ENCODE measurements around the gene FAF1. TPM values are rescaled to one million over a fixed set of nuclear protein-coding genes. Genes with fewer than 3 reads are reported as not detected.
A peak's percentile ranks its signal among the peaks of the same experiment; 100 is the strongest.

FAF1 gene
- total and polyA plus RNA-seq, 2 of the 8 experiments (the other 6 are each of a cell fraction or from before 2014, with no cell fraction given), result 10.8 to 65.9 TPM

GRCh38 chr1:50750021-50750619, 209.9 kb downstream of the FAF1 start:
- Histone ChIP-seq H3K56ac (replicated peaks; ENCODE audit: insufficient read length, low read depth, low read length) (no peak overlapping the region), H3K14ac (ENCODE audit: insufficient read length) (no peak overlapping the region), H3K18ac (ENCODE audit: extremely low read depth, low read length) (no peak overlapping the region), H3K27me3 (replicated peaks in 1 of 4; ENCODE audit: control insufficient read depth in 3 of 4, extremely low read depth in 1 of 4, insufficient read depth in 3 of 4, low read length in 3 of 4) (no peaks in the 10 kb centered on the region), H3K23me2 (ENCODE audit: low read depth, low read length) (no peaks in the 10 kb centered on the region), H3K23ac (ENCODE audit: insufficient read length) (no peak overlapping the region), H2BK5ac (ENCODE audit: low read depth, low read length) (no peak overlapping the region), H2BK120ac (replicated peaks; ENCODE audit: low read depth, low read length) (no peak overlapping the region), H2AK5ac (ENCODE audit: low read depth, low read length) (no peak overlapping the region), H3K36me3 (ENCODE audit: control insufficient read depth in 2 of 4, insufficient read depth in 4 of 4, low read length in 3 of 4) (no peaks in the 10 kb centered on the region), H3K4me1 (replicated peaks in 1 of 4; ENCODE audit: control insufficient read depth in 3 of 4, insufficient read depth in 4 of 4, low read length in 3 of 4) (no peaks in the 10 kb centered on the region), H2BK12ac (ENCODE audit: low read depth, low read length) (no peak overlapping the region), H3K79me1 (ENCODE audit: low read depth, low read length) (no peaks in the 10 kb centered on the region), H2BK20ac (ENCODE audit: low read length) (no peak overlapping the region), H4K8ac (ENCODE audit: extremely low read depth, insufficient read depth, low read length) (no peak overlapping the region), H3K9ac (replicated peaks in 1 of 4; ENCODE audit: extremely low read depth in 1 of 4, low read depth in 3 of 4, low read length in 3 of 4) (no peak overlapping the region), H2BK15ac (ENCODE audit: low read length) (no peak overlapping the region), H4K5ac (ENCODE audit: insufficient read length, low read depth, low read length) (no peak overlapping the region), H3K4me2 (ENCODE audit: insufficient read depth in 1 of 2, low read depth in 2 of 2, low read length in 2 of 2) (no peak overlapping the region), H3K79me2 (ENCODE audit: control insufficient read depth in 1 of 2, insufficient read depth in 2 of 2, low read length in 2 of 2) (no peaks in the 10 kb centered on the region), H4K91ac (replicated peaks; ENCODE audit: insufficient read length, low read length) (no peak overlapping the region), H3K4me3 (ENCODE audit: extremely low read depth in 1 of 4, insufficient read depth in 2 of 4, low read depth in 3 of 4, low read length in 4 of 4) (no peak overlapping the region), H3K9me3 (ENCODE audit: insufficient read depth in 2 of 2, low read depth in 1 of 2, low read length in 1 of 2) (peaks cover 0 to 3% of the 10 kb centered on the region in 2 experiments; a peak in 1 of 4 replicates), H3K27ac (ENCODE audit: low read depth, low read length) (no peak overlapping the region), H3K4ac (replicated peaks; ENCODE audit: insufficient read length, low read depth, low read length) (no peak overlapping the region), H2AFZ (ENCODE audit: low read length) (no peak overlapping the region), H4K20me1 (replicated peaks in 1 of 2; ENCODE audit: control insufficient read depth in 1 of 2, insufficient read depth in 2 of 2, low read length in 2 of 2) (no peaks in the 10 kb centered on the region)
- TF ChIP-seq RAD21 (IDR thresholded peaks at IDR 0.05 in 1 of 2, conservative IDR thresholded peaks at IDR 0.05 in 1 of 2; ENCODE audit: low read depth in 2 of 2, low read length in 2 of 2), result peak; percentile 52 to 55
- peak in 2 of 3 experiments; percentile 43 to 45; a peak in 3 of 4 replicates for TF ChIP-seq CTCF (IDR thresholded peaks at IDR 0.05; ENCODE audit: control extremely low read depth in 1 of 3, insufficient read depth in 1 of 3, low read depth in 1 of 3, low read length in 3 of 3)
- no peak for TF ChIP-seq EZH2 (IDR thresholded peaks at IDR 0.05; ENCODE audit: low read depth, low read length, severe bottlenecking)
- 57% methylated on average over 1 of the region's 2 CpGs; no CpG with 5 or more reads in 1 of the 2 experiments for WGBS, 2 experiments (ENCODE audit: extremely low coverage in 1 of 2, insufficient coverage in 1 of 2, insufficient read length in 1 of 2, insufficient replicate concordance in 2 of 2, low coverage in 1 of 2, low lambda C conversion rate in 2 of 2, missing lambda C conversion rate in 1 of 2)
- FAIRE-seq (no peak), DNase-seq (ENCODE audit: low read depth in 1 of 2, low spot score in 2 of 2) (no peak)
- POLR2A ChIA-PET (ENCODE audit: partially characterized antibody), result no interaction called here
- CTCF ChIA-PET (ENCODE audit: partially characterized antibody), result interaction anchor here (0.6 to 1.7 kb wide), 5 partner anchors 24 to 443 kb away, joined by 3 to 9 read pairs (median 4); no protein-coding TSS in a partner anchor

Data from H1 (cell line).